GM21619 (cell line): ENCODE results near the gene FKBP15.
A peak's percentile ranks its signal among the peaks of the same experiment; 100 is the strongest.
"Not testable (repeated sequence)": the region's sequence is repeated elsewhere in the genome, so short reads cannot be mapped to it uniquely, and the experiment has no call there.

Experiments
- ATAC-seq: cut with Tn5 transposase; IDR thresholded peaks from one replicate; pipeline ENCODE4 v1.9.1; 2021; ENCODE audit not compliant: unreplicated experiment

Gene FKBP15, protein sequence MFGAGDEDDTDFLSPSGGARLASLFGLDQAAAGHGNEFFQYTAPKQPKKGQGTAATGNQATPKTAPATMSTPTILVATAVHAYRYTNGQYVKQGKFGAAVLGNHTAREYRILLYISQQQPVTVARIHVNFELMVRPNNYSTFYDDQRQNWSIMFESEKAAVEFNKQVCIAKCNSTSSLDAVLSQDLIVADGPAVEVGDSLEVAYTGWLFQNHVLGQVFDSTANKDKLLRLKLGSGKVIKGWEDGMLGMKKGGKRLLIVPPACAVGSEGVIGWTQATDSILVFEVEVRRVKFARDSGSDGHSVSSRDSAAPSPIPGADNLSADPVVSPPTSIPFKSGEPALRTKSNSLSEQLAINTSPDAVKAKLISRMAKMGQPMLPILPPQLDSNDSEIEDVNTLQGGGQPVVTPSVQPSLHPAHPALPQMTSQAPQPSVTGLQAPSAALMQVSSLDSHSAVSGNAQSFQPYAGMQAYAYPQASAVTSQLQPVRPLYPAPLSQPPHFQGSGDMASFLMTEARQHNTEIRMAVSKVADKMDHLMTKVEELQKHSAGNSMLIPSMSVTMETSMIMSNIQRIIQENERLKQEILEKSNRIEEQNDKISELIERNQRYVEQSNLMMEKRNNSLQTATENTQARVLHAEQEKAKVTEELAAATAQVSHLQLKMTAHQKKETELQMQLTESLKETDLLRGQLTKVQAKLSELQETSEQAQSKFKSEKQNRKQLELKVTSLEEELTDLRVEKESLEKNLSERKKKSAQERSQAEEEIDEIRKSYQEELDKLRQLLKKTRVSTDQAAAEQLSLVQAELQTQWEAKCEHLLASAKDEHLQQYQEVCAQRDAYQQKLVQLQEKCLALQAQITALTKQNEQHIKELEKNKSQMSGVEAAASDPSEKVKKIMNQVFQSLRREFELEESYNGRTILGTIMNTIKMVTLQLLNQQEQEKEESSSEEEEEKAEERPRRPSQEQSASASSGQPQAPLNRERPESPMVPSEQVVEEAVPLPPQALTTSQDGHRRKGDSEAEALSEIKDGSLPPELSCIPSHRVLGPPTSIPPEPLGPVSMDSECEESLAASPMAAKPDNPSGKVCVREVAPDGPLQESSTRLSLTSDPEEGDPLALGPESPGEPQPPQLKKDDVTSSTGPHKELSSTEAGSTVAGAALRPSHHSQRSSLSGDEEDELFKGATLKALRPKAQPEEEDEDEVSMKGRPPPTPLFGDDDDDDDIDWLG

DNA sequence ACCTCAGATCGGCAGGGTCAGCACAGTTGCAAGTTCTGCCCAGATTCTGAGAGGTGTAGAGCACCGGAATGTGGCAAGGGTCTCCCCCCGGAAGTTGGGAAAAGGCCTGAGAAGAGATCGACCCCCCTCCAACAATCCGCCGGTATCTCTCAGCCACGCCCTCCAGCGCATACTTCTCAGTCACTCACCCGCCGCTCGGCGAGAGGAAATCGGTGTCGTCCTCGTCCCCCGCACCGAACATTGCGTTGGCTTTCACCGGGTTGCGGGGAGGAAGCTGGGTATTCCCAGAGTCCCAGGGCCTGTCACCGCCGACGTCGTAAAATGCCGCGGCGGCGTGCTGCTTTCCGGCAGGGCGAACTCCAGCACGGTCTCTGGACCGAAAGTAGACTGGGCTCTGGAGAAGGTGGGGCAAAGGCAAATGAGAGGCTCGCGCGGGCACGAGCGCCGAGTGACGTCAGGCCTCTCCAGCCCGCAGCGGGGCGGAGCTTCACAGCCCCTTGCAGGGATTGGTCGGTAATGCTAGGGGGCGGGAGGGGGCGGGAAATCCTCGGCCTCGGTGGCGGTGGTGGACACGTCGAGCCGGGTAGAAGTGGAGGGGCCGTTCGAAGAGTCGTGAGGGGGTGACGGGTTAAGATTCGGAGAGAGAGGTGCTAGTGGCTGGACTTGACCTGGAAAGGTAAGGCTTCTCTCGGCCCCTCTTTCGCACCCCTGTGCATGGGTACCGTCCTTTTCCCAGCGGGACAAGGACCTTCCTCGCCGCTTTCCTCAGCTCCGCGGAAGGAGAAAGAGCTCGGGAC is at the start of gene FKBP15, which contains the start of gene SLC31A1:
TSS of gene FKBP15 (minus strand) at position 275 of the 797 bp plus-strand sequence. CDS start at position 241, 34 bp downstream.
TSS of gene SLC31A1 (plus strand) at position 542 of the 797 bp plus-strand sequence. CDS start 34,605 bp downstream, outside the sequence.
- peak; percentile 83 for ATAC-seq

- ATAC-seq = no peak
Observed at GRCh38 chr9:113269871-113270270, 48.8 kb upstream of the FKBP15 start.

DNA sequence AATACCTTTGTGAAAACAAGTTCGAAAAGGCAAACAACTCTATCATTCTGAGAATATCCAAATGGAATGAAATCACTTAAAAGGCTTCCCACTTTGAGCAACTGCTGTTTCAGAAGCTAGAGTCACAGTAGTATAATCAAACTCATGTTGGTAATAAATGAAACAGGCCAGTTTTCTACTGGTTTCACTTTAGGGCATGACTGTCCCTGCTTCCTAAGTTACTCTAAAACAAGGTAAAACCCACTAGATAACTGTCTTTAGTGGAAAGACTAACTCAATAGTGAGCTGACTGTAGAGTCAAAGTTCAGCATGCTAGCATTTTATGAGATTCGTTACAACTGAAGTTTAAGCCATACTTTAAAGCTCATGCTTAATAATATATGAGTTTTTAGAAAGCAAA is 48.3 kb upstream of the FKBP15 start:
- ATAC-seq = no peak

- ATAC-seq = no peak
Observed at GRCh38 chr9:113267911-113268566, 47.0 kb upstream of the FKBP15 start.

DNA sequence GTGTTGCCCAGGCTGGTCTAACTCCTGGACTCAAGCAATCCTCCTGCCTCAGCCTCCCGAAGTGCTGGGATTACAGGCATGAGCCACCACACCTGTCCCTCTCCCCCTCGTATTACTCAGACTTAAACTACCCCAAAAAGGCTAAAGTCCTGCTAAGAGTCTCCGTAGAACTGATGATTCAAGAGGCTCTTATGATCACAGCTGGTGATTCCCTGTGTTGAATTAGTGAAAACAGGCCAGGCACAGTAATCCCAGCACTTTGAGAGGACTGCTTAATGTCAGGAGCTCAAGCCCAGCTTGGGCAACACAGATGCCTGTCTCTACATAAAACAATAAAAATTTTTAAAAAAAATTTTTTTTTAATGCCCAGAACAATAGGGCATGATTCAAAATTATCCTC is 45.1 kb upstream of the FKBP15 start:
- no peak for ATAC-seq

DNA sequence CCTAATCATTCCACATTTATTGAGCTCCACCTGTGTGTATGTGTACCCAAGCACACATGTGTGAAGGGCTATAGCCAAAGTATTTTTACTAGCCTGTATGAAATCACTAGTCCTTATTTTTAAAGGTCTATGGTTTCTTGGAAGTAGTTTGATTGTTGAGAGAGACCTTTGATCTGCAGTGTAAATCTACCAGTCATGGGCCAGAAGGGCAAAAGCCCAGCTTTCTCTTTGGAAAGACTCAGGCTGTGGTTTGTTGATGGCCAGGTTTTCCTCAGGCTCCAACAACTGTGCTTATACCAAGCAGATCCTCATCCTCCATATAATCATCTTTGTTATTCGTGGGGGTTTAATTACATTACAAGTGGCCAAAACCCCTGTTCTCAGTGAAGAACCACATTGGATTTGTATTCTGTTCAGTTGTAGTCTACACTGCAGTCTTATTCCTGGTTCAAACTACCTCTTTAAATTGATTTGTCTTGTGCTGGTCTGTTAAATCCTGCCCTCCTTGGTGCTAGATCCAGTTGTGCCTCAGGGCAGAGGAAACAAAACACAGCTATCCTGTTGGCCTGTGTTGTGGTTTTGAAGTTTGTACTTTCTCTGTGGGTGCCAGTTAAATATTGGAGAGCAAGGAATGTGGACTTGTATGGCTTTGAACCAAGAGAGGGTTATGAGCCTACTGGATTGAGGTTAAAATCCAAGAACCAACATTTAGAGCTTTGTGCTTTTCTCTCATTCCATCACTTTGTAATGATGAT is 41.0 kb upstream of the FKBP15 start:
- ATAC-seq = no peak

- no peak for ATAC-seq
Observed at GRCh38 chr9:113258282-113258681, 37.2 kb upstream of the FKBP15 start.

DNA sequence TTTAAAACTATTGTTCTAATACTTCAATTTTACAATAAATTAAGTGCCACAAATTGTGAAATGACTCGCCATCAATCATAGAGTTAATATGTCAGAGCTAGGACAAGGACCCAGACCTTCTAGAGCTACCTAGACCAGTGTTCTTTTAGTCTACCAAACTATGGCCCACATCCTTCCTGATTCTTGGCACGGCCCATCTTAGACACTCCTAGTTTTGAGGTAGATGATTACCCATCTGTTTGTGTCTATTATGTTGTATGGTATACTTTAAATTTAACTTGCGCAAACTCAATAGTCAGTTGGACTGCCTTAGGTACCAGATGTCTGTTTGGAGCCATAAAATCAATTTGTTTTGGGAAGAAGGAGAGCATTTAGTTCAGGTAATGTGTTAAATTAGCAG is 36.8 kb upstream of the FKBP15 start:
- ATAC-seq = no peak

DNA sequence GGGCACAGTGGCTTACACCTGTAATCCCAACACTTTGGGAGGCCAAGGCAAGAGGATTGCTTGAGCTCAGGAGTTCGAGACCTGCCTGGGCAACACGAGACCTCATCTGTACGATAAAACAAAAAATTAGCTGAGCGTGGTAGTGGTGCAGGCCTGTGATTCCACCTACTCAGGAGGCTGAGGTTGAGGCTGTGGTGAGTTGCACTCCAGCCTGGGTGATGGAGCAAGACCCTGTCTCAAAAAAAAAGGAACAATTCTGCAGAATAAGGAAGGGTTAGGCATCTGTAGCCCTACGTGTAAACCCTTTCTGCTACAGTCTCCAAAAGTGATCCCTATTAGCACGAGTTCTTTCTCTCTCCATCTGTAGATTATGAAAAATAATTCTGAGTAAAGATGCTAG is 34.4 kb upstream of the FKBP15 start:
- no peak for ATAC-seq

DNA sequence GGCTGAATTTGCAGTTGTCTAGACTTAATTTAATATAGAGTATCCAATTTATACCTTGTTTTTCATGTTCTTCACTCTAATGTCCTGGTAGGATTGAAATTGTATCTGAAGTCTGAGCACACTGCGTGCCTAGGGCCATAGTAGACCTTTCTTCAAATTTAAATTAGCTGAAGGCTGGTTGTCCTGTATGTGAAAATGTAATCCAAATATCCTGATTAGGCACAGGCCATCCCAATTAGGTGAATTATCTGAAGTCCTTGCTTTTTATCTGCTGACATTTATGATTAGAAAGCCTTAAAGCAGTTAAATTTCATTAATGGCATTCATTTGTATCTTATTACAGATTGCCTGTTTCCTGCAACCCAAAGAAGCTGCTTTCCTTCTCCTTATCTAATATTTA is 33.9 kb upstream of the FKBP15 start:
- ATAC-seq = no peak

DNA sequence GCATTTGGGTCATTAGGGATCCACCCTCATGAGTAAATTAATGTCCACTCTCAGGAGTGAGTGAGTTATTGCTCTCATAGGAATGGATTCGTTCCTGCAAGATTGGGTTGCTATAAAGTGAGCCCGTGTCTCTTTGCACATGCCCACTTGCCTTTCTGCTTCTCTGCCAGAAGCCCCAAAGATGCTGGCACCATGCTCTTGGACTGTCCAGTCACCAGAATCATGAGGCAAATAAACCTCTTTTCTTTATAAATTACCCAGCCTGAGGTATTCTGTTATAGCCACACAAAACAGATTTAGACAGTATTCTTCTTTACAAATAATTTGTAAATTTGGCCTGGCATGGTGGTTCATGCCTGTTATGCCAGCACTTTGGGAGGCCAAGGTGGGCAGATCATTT is 29.7 kb upstream of the FKBP15 start:
- no peak for ATAC-seq

DNA sequence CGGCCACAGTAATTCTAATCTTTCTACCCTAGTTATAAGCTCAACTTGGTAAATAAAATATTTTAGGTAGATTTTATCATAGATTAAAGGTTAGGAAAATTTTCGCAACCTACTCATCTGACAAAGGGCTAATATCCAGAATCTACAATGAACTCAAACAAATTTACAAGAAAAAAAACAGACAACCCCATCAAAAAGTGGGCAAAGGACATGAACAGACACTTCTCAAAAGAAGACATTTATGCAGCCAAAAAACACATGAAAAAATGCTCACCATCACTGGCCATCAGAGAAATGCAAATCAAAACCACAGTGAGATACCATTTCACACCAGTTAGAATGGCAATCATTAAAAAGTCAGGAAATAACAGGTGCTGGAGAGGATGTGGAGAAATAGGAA is 28.6 kb upstream of the FKBP15 start:
- ATAC-seq = not testable (repeated sequence)

DNA sequence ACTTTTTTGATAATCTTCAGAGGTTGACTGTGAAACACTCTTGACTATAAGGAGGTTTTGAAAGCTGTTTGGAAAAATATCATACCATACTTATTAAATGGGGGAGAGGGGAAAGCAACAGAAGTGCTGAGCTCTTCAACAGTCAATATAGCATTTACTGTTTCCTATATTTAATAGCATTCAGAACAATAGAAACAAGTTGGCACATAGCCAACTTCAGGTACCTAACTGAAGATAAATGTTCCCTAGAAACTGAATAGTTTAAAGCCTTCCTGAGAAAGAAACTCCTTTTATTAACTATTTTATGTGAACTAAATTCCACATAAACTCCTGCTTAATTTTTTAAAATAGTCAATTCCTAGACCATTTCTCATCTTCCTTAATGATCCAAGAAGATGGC is 26.6 kb upstream of the FKBP15 start:
- no peak for ATAC-seq

GRCh38 chr9:113246928-113247327 is 25.9 kb upstream of the FKBP15 start:
- ATAC-seq = no peak

DNA sequence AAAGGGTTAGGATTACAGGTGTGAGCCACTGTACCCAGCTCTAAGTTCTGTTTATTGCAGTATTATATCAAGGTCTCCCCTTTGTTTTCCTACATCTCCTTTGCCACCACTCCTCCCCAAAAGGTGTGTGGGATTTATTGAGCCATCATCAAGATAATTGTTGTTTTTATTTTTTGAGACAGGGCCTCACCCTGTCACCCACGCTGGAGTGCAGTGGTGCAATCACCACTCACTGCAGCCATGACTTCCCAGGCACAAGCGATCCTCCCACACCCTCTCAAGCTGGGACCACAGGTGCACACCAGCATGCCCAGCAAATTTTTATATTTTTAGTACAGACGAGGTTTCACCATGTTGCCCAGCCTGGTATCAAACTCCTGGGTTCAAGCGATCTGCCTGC is 24.8 kb upstream of the FKBP15 start:
- no peak for ATAC-seq

- ATAC-seq = no peak
Observed at GRCh38 chr9:113244556-113244955, 23.5 kb upstream of the FKBP15 start.

DNA sequence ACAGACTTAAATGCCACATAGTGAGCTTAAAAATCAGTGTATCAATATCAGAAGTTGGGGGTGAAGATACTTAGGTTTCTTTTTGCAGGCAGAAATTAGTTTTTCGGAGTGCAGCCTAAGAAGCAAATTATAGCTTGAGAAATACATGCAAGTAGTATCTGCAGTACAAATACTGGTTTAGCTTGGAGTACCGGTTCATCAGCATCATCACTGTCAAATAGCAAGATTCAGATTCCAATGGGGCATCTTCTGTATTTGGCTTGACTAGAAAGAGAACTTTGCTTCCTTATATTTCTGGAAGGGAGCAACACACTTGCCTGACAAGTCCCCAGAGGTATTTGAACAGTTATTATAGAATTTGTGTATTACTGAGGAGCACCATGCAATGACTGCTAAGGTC is 20.1 kb upstream of the FKBP15 start:
- ATAC-seq = no peak

- ATAC-seq = no peak
Observed at GRCh38 chr9:113238859-113239232, 17.8 kb upstream of the FKBP15 start.

- ATAC-seq = no peak
Observed at GRCh38 chr9:113238202-113238858, 17.3 kb upstream of the FKBP15 start.
